ENCODE data around the gene LBP.

LBP gene

DNA sequence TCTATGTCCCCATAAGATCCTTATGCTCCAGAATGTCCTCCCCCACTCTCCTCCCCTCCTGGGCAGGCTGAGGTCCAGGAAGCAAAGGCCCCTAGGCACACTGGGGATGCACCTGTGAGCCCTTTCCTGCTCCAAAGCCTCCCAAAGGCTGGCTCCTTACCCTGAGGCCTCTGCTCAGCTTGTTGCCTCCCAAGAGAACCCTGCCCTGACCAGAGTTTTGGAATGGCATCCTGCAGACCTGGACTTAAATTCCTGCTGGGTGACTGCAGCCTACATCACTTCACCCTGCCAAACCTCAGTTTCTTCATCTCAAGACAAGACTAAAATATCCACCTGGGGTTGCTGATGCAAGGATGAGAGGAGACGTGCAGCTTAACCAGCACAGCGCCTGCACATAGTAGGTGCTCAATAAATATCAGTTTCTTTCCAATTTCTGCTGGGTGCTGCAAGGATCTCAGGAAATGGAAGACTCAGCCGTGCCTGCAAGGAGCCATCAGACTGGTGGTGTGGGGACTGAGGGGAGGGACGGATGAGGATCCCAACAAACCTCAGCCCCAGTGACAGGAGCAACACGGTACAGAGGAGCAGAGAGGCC is 2.1 kb upstream of the LBP start:
- TF ChIP-seq ISL1 (CRISPR knock-in tag; IDR thresholded peaks at IDR 0.05) (no peak), ZNF70 (CRISPR knock-in tag; IDR thresholded peaks at IDR 0.05) (no peak), ZFP3 (CRISPR knock-in tag; IDR thresholded peaks at IDR 0.05) (no peak), ARNTL (CRISPR knock-in tag; IDR thresholded peaks at IDR 0.05; ENCODE audit: borderline replicate concordance, low read depth) (no peak), ZC3H10 (CRISPR knock-in tag; IDR thresholded peaks at IDR 0.05) (no peak), PPARA (CRISPR knock-in tag; IDR thresholded peaks at IDR 0.05; ENCODE audit: borderline replicate concordance) (no peak), OSR1 (CRISPR knock-in tag; IDR thresholded peaks at IDR 0.05) (no peak), TOX (CRISPR knock-in tag; IDR thresholded peaks at IDR 0.05; ENCODE audit: borderline replicate concordance) (no peak), ESRRG (CRISPR knock-in tag; IDR thresholded peaks at IDR 0.05) (no peak), BACH2 (CRISPR knock-in tag; IDR thresholded peaks at IDR 0.05; ENCODE audit: borderline replicate concordance) (no peak), CSDC2 (CRISPR knock-in tag; IDR thresholded peaks at IDR 0.05) (no peak), ZNF8 (CRISPR knock-in tag; IDR thresholded peaks at IDR 0.05) (no peak)
- TF ChIP-seq, protein P1, sequence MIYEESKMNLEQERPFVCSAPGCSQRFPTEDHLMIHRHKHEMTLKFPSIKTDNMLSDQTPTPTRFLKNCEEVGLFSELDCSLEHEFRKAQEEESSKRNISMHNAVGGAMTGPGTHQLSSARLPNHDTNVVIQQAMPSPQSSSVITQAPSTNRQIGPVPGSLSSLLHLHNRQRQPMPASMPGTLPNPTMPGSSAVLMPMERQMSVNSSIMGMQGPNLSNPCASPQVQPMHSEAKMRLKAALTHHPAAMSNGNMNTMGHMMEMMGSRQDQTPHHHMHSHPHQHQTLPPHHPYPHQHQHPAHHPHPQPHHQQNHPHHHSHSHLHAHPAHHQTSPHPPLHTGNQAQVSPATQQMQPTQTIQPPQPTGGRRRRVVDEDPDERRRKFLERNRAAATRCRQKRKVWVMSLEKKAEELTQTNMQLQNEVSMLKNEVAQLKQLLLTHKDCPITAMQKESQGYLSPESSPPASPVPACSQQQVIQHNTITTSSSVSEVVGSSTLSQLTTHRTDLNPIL (CRISPR knock-in tag; IDR thresholded peaks at IDR 0.05; ENCODE audit: low read depth), result no peak
- TF ChIP-seq, protein P2, sequence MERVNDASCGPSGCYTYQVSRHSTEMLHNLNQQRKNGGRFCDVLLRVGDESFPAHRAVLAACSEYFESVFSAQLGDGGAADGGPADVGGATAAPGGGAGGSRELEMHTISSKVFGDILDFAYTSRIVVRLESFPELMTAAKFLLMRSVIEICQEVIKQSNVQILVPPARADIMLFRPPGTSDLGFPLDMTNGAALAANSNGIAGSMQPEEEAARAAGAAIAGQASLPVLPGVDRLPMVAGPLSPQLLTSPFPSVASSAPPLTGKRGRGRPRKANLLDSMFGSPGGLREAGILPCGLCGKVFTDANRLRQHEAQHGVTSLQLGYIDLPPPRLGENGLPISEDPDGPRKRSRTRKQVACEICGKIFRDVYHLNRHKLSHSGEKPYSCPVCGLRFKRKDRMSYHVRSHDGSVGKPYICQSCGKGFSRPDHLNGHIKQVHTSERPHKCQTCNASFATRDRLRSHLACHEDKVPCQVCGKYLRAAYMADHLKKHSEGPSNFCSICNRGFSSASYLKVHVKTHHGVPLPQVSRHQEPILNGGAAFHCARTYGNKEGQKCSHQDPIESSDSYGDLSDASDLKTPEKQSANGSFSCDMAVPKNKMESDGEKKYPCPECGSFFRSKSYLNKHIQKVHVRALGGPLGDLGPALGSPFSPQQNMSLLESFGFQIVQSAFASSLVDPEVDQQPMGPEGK (CRISPR knock-in tag; IDR thresholded peaks at IDR 0.05; ENCODE audit: borderline replicate concordance), result no peak
- TF ChIP-seq, protein P3, sequence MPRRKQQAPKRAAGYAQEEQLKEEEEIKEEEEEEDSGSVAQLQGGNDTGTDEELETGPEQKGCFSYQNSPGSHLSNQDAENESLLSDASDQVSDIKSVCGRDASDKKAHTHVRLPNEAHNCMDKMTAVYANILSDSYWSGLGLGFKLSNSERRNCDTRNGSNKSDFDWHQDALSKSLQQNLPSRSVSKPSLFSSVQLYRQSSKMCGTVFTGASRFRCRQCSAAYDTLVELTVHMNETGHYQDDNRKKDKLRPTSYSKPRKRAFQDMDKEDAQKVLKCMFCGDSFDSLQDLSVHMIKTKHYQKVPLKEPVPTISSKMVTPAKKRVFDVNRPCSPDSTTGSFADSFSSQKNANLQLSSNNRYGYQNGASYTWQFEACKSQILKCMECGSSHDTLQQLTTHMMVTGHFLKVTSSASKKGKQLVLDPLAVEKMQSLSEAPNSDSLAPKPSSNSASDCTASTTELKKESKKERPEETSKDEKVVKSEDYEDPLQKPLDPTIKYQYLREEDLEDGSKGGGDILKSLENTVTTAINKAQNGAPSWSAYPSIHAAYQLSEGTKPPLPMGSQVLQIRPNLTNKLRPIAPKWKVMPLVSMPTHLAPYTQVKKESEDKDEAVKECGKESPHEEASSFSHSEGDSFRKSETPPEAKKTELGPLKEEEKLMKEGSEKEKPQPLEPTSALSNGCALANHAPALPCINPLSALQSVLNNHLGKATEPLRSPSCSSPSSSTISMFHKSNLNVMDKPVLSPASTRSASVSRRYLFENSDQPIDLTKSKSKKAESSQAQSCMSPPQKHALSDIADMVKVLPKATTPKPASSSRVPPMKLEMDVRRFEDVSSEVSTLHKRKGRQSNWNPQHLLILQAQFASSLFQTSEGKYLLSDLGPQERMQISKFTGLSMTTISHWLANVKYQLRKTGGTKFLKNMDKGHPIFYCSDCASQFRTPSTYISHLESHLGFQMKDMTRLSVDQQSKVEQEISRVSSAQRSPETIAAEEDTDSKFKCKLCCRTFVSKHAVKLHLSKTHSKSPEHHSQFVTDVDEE (CRISPR knock-in tag; IDR thresholded peaks at IDR 0.05), result no peak
- TF ChIP-seq, protein P4, sequence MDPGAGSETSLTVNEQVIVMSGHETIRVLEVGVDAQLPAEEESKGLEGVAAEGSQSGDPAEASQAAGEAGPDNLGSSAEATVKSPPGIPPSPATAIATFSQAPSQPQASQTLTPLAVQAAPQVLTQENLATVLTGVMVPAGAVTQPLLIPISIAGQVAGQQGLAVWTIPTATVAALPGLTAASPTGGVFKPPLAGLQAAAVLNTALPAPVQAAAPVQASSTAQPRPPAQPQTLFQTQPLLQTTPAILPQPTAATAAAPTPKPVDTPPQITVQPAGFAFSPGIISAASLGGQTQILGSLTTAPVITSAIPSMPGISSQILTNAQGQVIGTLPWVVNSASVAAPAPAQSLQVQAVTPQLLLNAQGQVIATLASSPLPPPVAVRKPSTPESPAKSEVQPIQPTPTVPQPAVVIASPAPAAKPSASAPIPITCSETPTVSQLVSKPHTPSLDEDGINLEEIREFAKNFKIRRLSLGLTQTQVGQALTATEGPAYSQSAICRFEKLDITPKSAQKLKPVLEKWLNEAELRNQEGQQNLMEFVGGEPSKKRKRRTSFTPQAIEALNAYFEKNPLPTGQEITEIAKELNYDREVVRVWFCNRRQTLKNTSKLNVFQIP (CRISPR knock-in tag; IDR thresholded peaks at IDR 0.05; ENCODE audit: borderline replicate concordance, low read depth), result no peak
- TF ChIP-seq, protein P5, sequence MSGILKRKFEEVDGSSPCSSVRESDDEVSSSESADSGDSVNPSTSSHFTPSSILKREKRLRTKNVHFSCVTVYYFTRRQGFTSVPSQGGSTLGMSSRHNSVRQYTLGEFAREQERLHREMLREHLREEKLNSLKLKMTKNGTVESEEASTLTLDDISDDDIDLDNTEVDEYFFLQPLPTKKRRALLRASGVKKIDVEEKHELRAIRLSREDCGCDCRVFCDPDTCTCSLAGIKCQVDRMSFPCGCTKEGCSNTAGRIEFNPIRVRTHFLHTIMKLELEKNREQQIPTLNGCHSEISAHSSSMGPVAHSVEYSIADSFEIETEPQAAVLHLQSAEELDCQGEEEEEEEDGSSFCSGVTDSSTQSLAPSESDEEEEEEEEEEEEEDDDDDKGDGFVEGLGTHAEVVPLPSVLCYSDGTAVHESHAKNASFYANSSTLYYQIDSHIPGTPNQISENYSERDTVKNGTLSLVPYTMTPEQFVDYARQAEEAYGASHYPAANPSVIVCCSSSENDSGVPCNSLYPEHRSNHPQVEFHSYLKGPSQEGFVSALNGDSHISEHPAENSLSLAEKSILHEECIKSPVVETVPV (CRISPR knock-in tag; IDR thresholded peaks at IDR 0.05), result no peak

DNA sequence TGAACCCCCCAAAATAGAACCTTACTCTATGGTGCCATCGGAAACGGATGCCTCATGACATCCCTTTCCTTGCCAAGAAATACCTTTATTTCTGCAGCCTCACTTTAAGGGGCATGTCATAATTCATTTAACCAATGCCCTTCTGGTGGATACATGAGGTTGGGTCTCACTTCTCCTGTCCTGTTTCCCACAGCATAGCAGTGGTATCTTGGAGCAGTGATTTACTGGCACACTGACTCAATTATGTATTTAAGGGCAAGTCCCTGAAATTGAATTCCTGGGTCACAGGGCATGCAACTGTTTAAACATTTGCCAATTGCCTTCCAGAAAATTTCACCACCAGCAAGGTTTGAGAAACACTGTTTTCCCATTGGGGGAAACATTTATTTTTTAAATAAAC is 639 bp upstream of the LBP start:
- ATAC-seq, result no peak
- TF ChIP-seq ESRRG (CRISPR knock-in tag; IDR thresholded peaks at IDR 0.05), result no peak
- TF ChIP-seq, protein P5 (CRISPR knock-in tag; IDR thresholded peaks at IDR 0.05), result no peak
- TF ChIP-seq ZNF565 (CRISPR knock-in tag; conservative IDR thresholded peaks at IDR 0.05; ENCODE audit: low read depth), result no peak
- TF ChIP-seq ZNF70 (CRISPR knock-in tag; IDR thresholded peaks at IDR 0.05), result no peak
- TF ChIP-seq TOX (CRISPR knock-in tag; IDR thresholded peaks at IDR 0.05; ENCODE audit: borderline replicate concordance), result no peak

More for the DNA sequence above, 2.1 kb upstream of the LBP start:
- no peak for ATAC-seq

DNA sequence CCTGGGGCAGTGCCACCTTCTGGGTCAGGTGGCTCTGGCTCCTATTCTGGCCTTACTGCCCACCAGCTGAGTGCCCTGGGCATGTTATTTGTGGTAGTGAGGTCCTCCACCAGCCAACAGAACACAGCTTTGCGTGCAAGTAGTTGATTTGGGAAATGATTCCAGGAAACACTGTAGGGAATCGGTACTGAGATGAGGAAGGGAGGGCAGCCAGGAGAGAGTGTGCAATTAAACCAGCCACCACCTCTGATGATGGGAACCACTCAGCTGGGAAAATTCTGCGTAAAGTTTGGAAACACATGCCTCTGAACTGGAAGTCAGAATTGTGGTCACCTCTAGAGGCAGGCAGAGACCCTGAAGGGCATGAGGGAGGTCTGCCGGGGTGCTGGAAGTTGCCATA is 459 bp downstream of the LBP start:
- ATAC-seq, result no peak
- TF ChIP-seq ZFP3 (CRISPR knock-in tag; IDR thresholded peaks at IDR 0.05) (no peak), ZNF565 (CRISPR knock-in tag; conservative IDR thresholded peaks at IDR 0.05; ENCODE audit: low read depth) (no peak)
